Measurements from ENCODE around the gene IRF2. TPM values are rescaled to one million over a fixed set of nuclear protein-coding genes. Genes with fewer than 3 reads are reported as not detected.
A peak's percentile ranks its signal among the peaks of the same experiment; 100 is the strongest.

IRF2 gene
- total and polyA plus RNA-seq, 7 donors: 6.7 to 28.9 (median 16.8) TPM

DNA sequence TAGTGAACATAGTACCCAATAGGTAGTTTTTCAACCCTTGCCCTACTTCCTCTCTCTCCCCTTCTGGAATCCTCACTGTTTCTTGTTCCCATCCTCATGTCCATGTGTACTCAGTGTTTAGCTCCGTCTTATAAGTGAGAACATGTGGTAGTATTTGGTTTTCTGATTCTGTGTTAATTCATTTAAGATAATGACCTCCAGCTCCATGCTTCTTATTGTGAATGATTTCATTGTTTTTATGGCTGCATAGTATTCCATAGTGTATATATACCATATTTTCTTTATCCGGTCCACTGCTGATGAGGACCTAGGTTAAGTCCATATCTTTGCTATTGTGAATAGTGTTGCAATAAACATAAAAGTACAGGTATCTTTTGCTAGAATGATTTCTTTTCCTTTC is 31.0 kb downstream of the IRF2 start:
- H3K27ac ChIP-seq: no peak overlapping the region
- H3K27me3 ChIP-seq (ENCODE audit: insufficient read depth in 3 of 3, low read length in 2 of 3): no peaks in the 10 kb centered on the region
- H3K4me1 ChIP-seq: peaks cover 92% of the 10 kb centered on the region
- ATAC-seq: no peak
- intact Hi-C loops (cut with DNase I): no loop called here
- H3K36me3 ChIP-seq (ENCODE audit: insufficient read depth in 1 of 2, low read depth in 1 of 2): no peaks in the 10 kb centered on the region
- DNase-seq: no peak
- H3K9me3 ChIP-seq: no peaks in the 10 kb centered on the region
- WGBS, 3 donors: 92 to 97% (median 96%) methylated on average over 2 of the region's 2 CpGs
- no peak for TF ChIP-seq CTCF (IDR thresholded peaks at IDR 0.05)
- H3K4me3 ChIP-seq: no peak overlapping the region

DNA sequence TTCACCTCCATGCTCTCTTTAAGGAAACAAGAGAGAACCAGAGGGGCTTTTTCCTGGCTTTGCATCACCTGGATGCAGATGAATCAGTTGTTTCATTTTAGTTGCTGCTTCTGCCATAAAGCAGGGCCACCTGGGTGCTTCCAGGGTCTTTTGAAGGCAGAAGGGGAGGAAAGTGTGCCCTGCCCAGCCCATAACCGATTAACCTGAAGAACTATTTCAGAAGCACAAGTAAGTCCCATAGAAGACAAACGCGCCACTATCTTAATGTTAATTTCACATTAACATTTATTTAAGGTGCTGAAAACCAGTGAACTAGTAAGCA is 32.1 kb downstream of the IRF2 start:
- ATAC-seq: no peak
- intact Hi-C loops (cut with DNase I): no loop called here
- H3K36me3 ChIP-seq (ENCODE audit: insufficient read depth in 1 of 2, low read depth in 1 of 2): no peaks in the 10 kb centered on the region
- peaks cover 92% of the 10 kb centered on the region for H3K4me1 ChIP-seq
- no peak overlapping the region for H3K27ac ChIP-seq
- DNase-seq: no peak
- H3K27me3 ChIP-seq (ENCODE audit: insufficient read depth in 3 of 3, low read length in 2 of 3): no peaks in the 10 kb centered on the region
- 59 to 75% (median 61%) methylated on average over 3 of the region's 3 CpGs for WGBS, 3 donors
- H3K9me3 ChIP-seq: no peaks in the 10 kb centered on the region
- H3K4me3 ChIP-seq: no peak overlapping the region
- TF ChIP-seq CTCF (IDR thresholded peaks at IDR 0.05): no peak

DNA sequence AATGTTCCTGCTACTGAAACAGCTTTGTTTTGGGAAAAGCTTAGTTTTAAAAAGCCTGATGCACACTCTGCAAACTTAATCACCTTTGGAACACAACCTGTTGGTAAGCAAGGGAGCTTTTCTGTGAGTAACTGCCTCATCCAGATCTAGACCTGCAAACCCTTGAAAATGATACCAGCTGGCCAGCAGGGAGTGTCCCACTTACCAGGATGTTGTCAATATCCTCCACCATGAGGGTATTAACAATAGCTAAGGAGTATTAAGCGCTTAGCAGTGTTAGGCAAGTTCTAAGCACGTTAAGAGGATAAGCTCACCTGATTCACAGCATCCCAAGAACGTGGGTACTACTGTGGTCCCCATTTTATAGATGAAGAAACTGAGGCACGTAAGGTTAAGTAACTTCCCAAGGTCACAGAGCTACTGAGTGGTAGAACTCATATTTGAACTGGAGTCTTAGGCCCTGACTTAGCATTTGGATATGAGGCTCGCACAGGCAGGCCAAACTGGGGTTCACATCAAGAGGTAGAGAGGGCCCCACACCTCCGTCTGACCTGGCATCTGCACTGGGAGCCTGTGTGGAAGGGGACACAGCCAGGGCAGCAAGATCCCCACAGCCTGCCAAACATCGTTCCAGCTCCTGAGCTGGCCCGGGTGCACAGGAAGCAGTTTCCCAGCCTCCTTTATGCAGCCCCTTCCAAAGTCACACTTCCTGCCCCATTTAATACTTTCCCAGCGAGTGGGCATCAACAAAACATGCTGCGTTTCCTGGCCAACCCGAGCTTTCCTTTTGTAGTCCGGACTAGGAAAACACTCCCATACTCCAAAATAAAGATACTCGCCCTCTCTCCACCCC is 32.7 kb downstream of the IRF2 start:
- peaks cover 92% of the 10 kb centered on the region for H3K4me1 ChIP-seq
- no peak for ATAC-seq

DNA sequence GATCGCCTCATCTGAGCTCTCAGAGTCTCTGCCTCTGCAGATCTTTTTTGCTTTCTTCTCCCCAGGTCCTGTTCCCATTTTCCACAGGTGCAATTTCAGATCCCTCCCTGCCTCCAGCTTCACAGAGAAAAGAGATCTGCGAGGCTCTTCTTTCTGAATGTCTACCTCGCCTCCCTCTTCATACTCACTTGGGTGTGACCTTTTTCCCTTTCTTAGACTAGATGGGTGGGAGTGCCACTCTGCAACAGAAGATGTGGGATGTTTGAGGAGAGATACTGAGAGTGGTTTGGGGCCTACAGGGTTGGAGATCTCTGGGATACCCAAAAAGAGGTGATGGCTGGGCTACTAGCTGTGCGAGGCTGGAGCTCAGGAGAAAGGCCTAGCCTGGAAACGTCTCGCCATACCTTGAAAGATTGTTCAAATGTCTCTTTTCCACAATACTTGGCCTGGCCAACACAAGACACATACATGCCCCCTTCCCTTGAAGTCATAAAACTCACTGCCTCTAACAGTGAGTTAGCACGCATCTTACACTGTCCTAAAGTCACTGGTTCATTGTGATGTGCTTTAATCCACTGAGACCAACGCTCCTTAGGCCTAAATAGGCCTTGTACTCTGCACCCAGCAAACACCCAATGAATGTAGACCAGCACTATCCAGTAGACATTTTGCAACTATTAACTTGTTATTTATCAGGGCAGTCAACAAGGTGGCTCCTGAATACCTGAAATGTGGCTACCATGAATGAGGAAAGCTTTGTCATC is 33.6 kb downstream of the IRF2 start:
- H3K36me3 ChIP-seq (ENCODE audit: insufficient read depth in 1 of 2, low read depth in 1 of 2): no peaks in the 10 kb centered on the region
- DNase-seq (no peak), ATAC-seq (no peak)
- no peak for TF ChIP-seq CTCF (IDR thresholded peaks at IDR 0.05)
- peak overlapping the region; percentile 13 for H3K27ac ChIP-seq
- intact Hi-C loops (cut with DNase I): no loop called here
- no peaks in the 10 kb centered on the region for H3K27me3 ChIP-seq (ENCODE audit: insufficient read depth in 3 of 3, low read length in 2 of 3)
- WGBS, 3 donors: 89 to 92% (median 91%) methylated on average over 8 of the region's 8 CpGs
- no peak overlapping the region for H3K4me3 ChIP-seq
- H3K4me1 ChIP-seq: peaks cover 90% of the 10 kb centered on the region
- H3K9me3 ChIP-seq: no peaks in the 10 kb centered on the region

More for the DNA sequence above, 32.7 kb downstream of the IRF2 start:
- Histone ChIP-seq H3K27me3 (ENCODE audit: insufficient read depth in 3 of 3, low read length in 2 of 3) (no peaks in the 10 kb centered on the region), H3K9me3 (no peaks in the 10 kb centered on the region), H3K27ac (peak overlapping the region; percentile 39), H3K36me3 (ENCODE audit: insufficient read depth in 1 of 2, low read depth in 1 of 2) (no peaks in the 10 kb centered on the region), H3K4me3 (no peak overlapping the region)
- no peak for DNase-seq
- WGBS, 3 donors: 53 to 60% (median 53%) methylated on average over 13 of the region's 13 CpGs
- TF ChIP-seq CTCF (IDR thresholded peaks at IDR 0.05): no peak
- intact Hi-C loops (cut with DNase I): no loop called here

Data from psoas muscle (tissue), 8 donors.